Right cardiac atrium (tissue), 5 donors: ENCODE data around the gene CD70. TPM values are rescaled to one million over a fixed set of nuclear protein-coding genes. Genes with fewer than 3 reads are reported as not detected.
"Not testable (repeated sequence)": the region's sequence is repeated elsewhere in the genome, so short reads cannot be mapped to it uniquely, and the experiment has no call there.

ENCODE experiments used
- ATAC-seq, 2 donors: fragments of 200-7000 bp; cut with Tn5 transposase; one replicate each; pipeline versions ENCODE4 v1.8.0 to v1.9.1; 2020; ENCODE audit warnings: moderate library complexity in 2 of 2, mild to moderate bottlenecking in 1 of 2
- DNase-seq, 3 donors: peaks; one replicate each; pipeline ENCODE4 v3.0.0-alpha.2; 2020
- H3K27ac ChIP-seq: one replicate; pipeline ENCODE4 v1.5.1; 2013; ENCODE audit warnings: mild to moderate bottlenecking, low read length, control low read depth, moderate library complexity
- H3K27me3 ChIP-seq: one replicate; pipeline ENCODE4 v1.6.1; 2013; ENCODE audit not compliant: control insufficient read depth, insufficient read depth
- H3K4me1 ChIP-seq: one replicate; pipeline ENCODE4 v1.6.1; 2013; ENCODE audit warnings: low read length; ENCODE audit not compliant: control insufficient read depth, insufficient read depth
- H3K4me3 ChIP-seq: one replicate; pipeline ENCODE4 v1.5.1; 2013; ENCODE audit warnings: low read length, control low read depth
- H3K9me3 ChIP-seq: one replicate; pipeline ENCODE4 v1.6.1; 2013; ENCODE audit warnings: low read length; ENCODE audit not compliant: control insufficient read depth
- WGBS: extraction: QIAGEN DNeasy Blood & Tissue Kit; methylation state at CpG from one replicate; pipeline ENCODE4 v1.1.7; 2013; 5-methylcytosine and 5-hydroxymethylcytosine counted together
- intact Hi-C, 4 donors: fragments of 100-400 bp; cut with DNase I; formaldehyde crosslinking; loops; one replicate each; pipeline versions ENCODE4 v1.11.0 to v1.14.0; 2022 to 2023
- polyA plus RNA-seq: library from polyadenylated mRNA; stranded (reverse); fragments of 200-250 nt; gene quantifications from one replicate; pipeline ENCODE4 v1.2.3, GENCODE V29; 2013
- total RNA-seq, 4 donors: library from RNA; stranded (reverse); fragmentation: NEBNext Ultra II Directional; extraction: Animal tissue kit (Norgen Biotek cat#: 25700); gene quantifications; one replicate each; pipeline ENCODE4 v1.2.1, GENCODE V29; 2021
- donor health status: healthy with polysubstance abuse.
- donor health status: DM: no; HTN: yes; CAD: no.
- donor health status: DM: no; HTN: no; CAD: no.
- donor health status: DM: no; HTN: yes; CAD: no; lungs with severe emphysema.
- donor health status: DM: yes; HTN: yes; CAD: no.

The CD70 gene
- total and polyA plus RNA-seq, 5 donors = not detected

- not testable (repeated sequence) for H3K4me1 ChIP-seq, ATAC-seq
- 92% methylated on average over 34 of the region's 34 CpGs for WGBS
Observed at GRCh38 chr19:6597471-6598253, 6.7 kb upstream of the CD70 start.

GRCh38 chr19:6596621-6597020 is 5.7 kb upstream of the CD70 start:
- 82% methylated on average over 7 of the region's 7 CpGs for WGBS
- no peaks in the 10 kb centered on the region for H3K4me1 ChIP-seq
- intact Hi-C loops = no loop called here
- no peak overlapping the region for H3K27ac ChIP-seq
- DNase-seq (no peak), ATAC-seq (no peak)
- no peaks in the 10 kb centered on the region for H3K9me3 ChIP-seq
- H3K4me3 ChIP-seq = no peak overlapping the region
- H3K27me3 ChIP-seq = no peaks in the 10 kb centered on the region

More at GRCh38 chr19:6597471-6598253, 6.7 kb upstream of the CD70 start:
- H3K27ac ChIP-seq, DNase-seq, H3K4me3 ChIP-seq, H3K27me3 ChIP-seq, intact Hi-C loops, H3K9me3 ChIP-seq: not testable (repeated sequence)

GRCh38 chr19:6593651-6594416 is 2.9 kb upstream of the CD70 start:
- H3K27me3 ChIP-seq = no peaks in the 10 kb centered on the region
- ATAC-seq = no peak
- DNase-seq = no peak
- H3K4me3 ChIP-seq = no peak overlapping the region
- H3K9me3 ChIP-seq = no peaks in the 10 kb centered on the region
- no peak overlapping the region for H3K27ac ChIP-seq
- H3K4me1 ChIP-seq = no peaks in the 10 kb centered on the region
- intact Hi-C loops = no loop called here
- 59% methylated on average over 11 of the region's 11 CpGs for WGBS

GRCh38 chr19:6590258-6590826 is 608 bp downstream of the CD70 start:
- Histone ChIP-seq H3K27ac (no peak overlapping the region), H3K27me3 (no peaks in the 10 kb centered on the region), H3K4me1 (no peaks in the 10 kb centered on the region), H3K4me3 (no peak overlapping the region), H3K9me3 (no peaks in the 10 kb centered on the region)
- no peak for ATAC-seq
- under 1% methylated on average over 31 of the region's 31 CpGs for WGBS
- no peak for DNase-seq
- intact Hi-C loops = no loop called here

GRCh38 chr19:6589711-6590257 is 1.2 kb downstream of the CD70 start:
- 3% methylated on average over 16 of the region's 16 CpGs for WGBS
- H3K9me3 ChIP-seq = no peaks in the 10 kb centered on the region
- H3K4me3 ChIP-seq = no peak overlapping the region
- intact Hi-C loops = no loop called here
- H3K27me3 ChIP-seq = no peaks in the 10 kb centered on the region
- DNase-seq = no peak
- no peak overlapping the region for H3K27ac ChIP-seq
- no peak for ATAC-seq
- no peaks in the 10 kb centered on the region for H3K4me1 ChIP-seq

- intact Hi-C loops = no loop called here
- 4% methylated on average over 20 of the region's 20 CpGs for WGBS
- ATAC-seq (no peak), DNase-seq (no peak)
- H3K27me3 ChIP-seq = no peaks in the 10 kb centered on the region
- no peak overlapping the region for H3K27ac ChIP-seq
- H3K9me3 ChIP-seq = no peaks in the 10 kb centered on the region
- H3K4me3 ChIP-seq = no peak overlapping the region
- H3K4me1 ChIP-seq = no peaks in the 10 kb centered on the region
Observed at GRCh38 chr19:6588508-6589345, 2.2 kb downstream of the CD70 start.

- no peaks in the 10 kb centered on the region for H3K27me3 ChIP-seq
- ATAC-seq (no peak), DNase-seq (no peak)
- no peaks in the 10 kb centered on the region for H3K4me1 ChIP-seq
- H3K9me3 ChIP-seq = no peaks in the 10 kb centered on the region
- WGBS = 5% methylated on average over 9 of the region's 9 CpGs
- no peak overlapping the region for H3K4me3 ChIP-seq
- intact Hi-C loops = no loop called here
- H3K27ac ChIP-seq = no peak overlapping the region
Observed at GRCh38 chr19:6587998-6588507, 2.9 kb downstream of the CD70 start.

GRCh38 chr19:6587093-6587820 is 3.7 kb downstream of the CD70 start:
- Histone ChIP-seq H3K4me1 (no peaks in the 10 kb centered on the region), H3K27ac (no peak overlapping the region), H3K4me3 (no peak overlapping the region), H3K27me3 (no peaks in the 10 kb centered on the region), H3K9me3 (no peaks in the 10 kb centered on the region)
- intact Hi-C loops = no loop called here
- ATAC-seq (peak in 1 of 2 donors; percentile 32), DNase-seq (no peak)
- WGBS = 2% methylated on average over 27 of the region's 27 CpGs

GRCh38 chr19:6586726-6587092 is 4.2 kb downstream of the CD70 start:
- Histone ChIP-seq H3K9me3 (no peaks in the 10 kb centered on the region), H3K4me3 (no peak overlapping the region), H3K27me3 (no peaks in the 10 kb centered on the region), H3K27ac (no peak overlapping the region), H3K4me1 (no peaks in the 10 kb centered on the region)
- WGBS = 18% methylated on average over 4 of the region's 4 CpGs
- ATAC-seq (no peak), DNase-seq (no peak)
- intact Hi-C loops = no loop called here

- ATAC-seq = no peak
- DNase-seq = no peak
- Histone ChIP-seq H3K27ac (no peak overlapping the region), H3K4me3 (no peak overlapping the region), H3K4me1 (no peaks in the 10 kb centered on the region), H3K9me3 (no peaks in the 10 kb centered on the region), H3K27me3 (no peaks in the 10 kb centered on the region)
- intact Hi-C loops = no loop called here
- WGBS = 57% methylated on average over 14 of the region's 14 CpGs
Observed at GRCh38 chr19:6586056-6586455, 4.9 kb downstream of the CD70 start.
